OCI-LY3 (cell line): ENCODE measurements around the gene SCN8A.

Source experiments
- H2AFZ ChIP-seq: fragments of 200-600, 300-600 bp; shearing (Covaris generic); 2 replicates; pipeline ENCODE4 v1.6.0; 2014; ENCODE audit warnings: antibody characterized with exemption, low read depth, low read length
- H3K27ac ChIP-seq: fragments of 200-600, 300-600 bp; sonication (generic); 2 replicates; pipeline ENCODE4 v1.5.1; 2014; ENCODE audit warnings: mild to moderate bottlenecking, low read length, moderate library complexity, mixed read lengths
- H3K27me3 ChIP-seq: fragments of 200-600, 300-600 bp; sonication (generic); 2 replicates; pipeline ENCODE4 v1.6.1; 2014; ENCODE audit warnings: low read depth, low read length, mixed read lengths
- H3K36me3 ChIP-seq: fragments of 200-600, 300-600 bp; sonication (generic); replicated peaks from 2 replicates; pipeline ENCODE3; 2014; ENCODE audit warnings: low read depth, low read length, mixed read lengths
- H3K4me1 ChIP-seq: fragments of 300-600, 200-600 bp; sonication (generic); 2 replicates; pipeline ENCODE4 v1.6.1; 2014; ENCODE audit warnings: low read length, mixed read lengths
- H3K4me2 ChIP-seq: fragments of 200-600, 300-600 bp; sonication (generic); 2 replicates; pipeline ENCODE4 v1.6.1; 2014; ENCODE audit warnings: low read length, mixed read lengths
- H3K4me3 ChIP-seq: fragments of 300-600, 200-600 bp; sonication (generic); 2 replicates; pipeline ENCODE4 v1.5.1; 2014; ENCODE audit warnings: antibody characterized with exemption, mild to moderate bottlenecking, low read length, moderate library complexity
- H3K79me2 ChIP-seq: fragments of 300-600, 200-600 bp; shearing (Covaris generic); 2 replicates; pipeline ENCODE4 v1.6.1; 2014; ENCODE audit warnings: mild to moderate bottlenecking, low read length, mixed read lengths
- H3K9ac ChIP-seq: fragments of 300-600, 200-600 bp; shearing (Covaris generic); 2 replicates; pipeline ENCODE4 v1.6.0; 2014; ENCODE audit warnings: mild to moderate bottlenecking, low read length, moderate library complexity
- H3K9me3 ChIP-seq: fragments of 200-600, 300-600 bp; shearing (Covaris generic); 2 replicates; pipeline ENCODE4 v1.6.1; 2014; ENCODE audit warnings: low read length, mixed read lengths; ENCODE audit not compliant: insufficient read depth
- H4K20me1 ChIP-seq: fragments of 200-600, 300-600 bp; sonication (generic); 2 replicates; pipeline ENCODE4 v1.6.1; 2016; ENCODE audit warnings: low read length, mixed read lengths; ENCODE audit not compliant: insufficient read depth
- CTCF ChIP-seq: fragments of 200-600, 300-600 bp; sonication (generic); IDR thresholded peaks from 2 replicates; pipeline ENCODE4 v1.5.1; 2014; ENCODE audit warnings: antibody characterized with exemption, low read length, low read depth
- EZH2phosphoT487 ChIP-seq: fragments of 200-600 bp; shearing (Covaris generic); IDR thresholded peaks from 2 replicates; pipeline ENCODE4 v1.6.1; 2018; ENCODE audit warnings: antibody characterized with exemption, mixed run types, low read depth

The SCN8A gene

GRCh38 chr12:51631591-51631990 is 40.6 kb downstream of the SCN8A start:
- Histone ChIP-seq H3K4me2 (no peak overlapping the region), H4K20me1 (no peaks in the 10 kb centered on the region; the same call in 1 of the 2 replicates), H3K9ac (no peak overlapping the region), H3K27ac (no peak overlapping the region), H3K79me2 (no peaks in the 10 kb centered on the region), H3K27me3 (no peaks in the 10 kb centered on the region), H3K4me1 (no peaks in the 10 kb centered on the region), H3K9me3 (no peaks in the 10 kb centered on the region), H2AFZ (no peak overlapping the region), H3K36me3 (no peaks in the 10 kb centered on the region), H3K4me3 (no peak overlapping the region)
- no peak for TF ChIP-seq CTCF

DNA sequence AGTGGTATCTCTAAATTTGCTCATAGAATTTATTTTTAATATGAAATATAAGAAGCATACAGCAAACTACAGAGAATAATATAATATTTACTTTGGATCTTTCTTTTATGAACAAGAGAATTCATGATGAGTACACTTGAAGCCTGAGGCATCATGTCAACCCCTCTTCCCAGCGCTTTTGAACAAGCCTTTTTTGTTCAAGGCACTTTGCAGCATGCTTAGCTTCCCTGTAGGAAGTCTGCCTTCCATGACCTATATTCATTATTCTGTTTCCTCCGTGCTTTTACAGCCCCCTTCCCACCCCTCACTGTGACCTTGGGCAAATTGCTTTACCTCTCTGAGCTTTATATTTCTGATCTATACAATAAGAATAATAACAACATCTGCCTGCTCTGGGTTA is 41.6 kb downstream of the SCN8A start:
- Histone ChIP-seq H3K9me3 (peaks cover 5% of the 10 kb centered on the region; the same call in 1 of the 2 replicates), H3K4me2 (no peak overlapping the region), H3K4me1 (no peaks in the 10 kb centered on the region), H3K27ac (no peak overlapping the region), H2AFZ (no peak overlapping the region), H3K79me2 (no peaks in the 10 kb centered on the region), H4K20me1 (no peaks in the 10 kb centered on the region; the same call in 1 of the 2 replicates), H3K4me3 (no peak overlapping the region), H3K36me3 (no peaks in the 10 kb centered on the region), H3K9ac (no peak overlapping the region), H3K27me3 (no peaks in the 10 kb centered on the region)
- TF ChIP-seq EZH2phosphoT487 (no peak), CTCF (no peak)

DNA sequence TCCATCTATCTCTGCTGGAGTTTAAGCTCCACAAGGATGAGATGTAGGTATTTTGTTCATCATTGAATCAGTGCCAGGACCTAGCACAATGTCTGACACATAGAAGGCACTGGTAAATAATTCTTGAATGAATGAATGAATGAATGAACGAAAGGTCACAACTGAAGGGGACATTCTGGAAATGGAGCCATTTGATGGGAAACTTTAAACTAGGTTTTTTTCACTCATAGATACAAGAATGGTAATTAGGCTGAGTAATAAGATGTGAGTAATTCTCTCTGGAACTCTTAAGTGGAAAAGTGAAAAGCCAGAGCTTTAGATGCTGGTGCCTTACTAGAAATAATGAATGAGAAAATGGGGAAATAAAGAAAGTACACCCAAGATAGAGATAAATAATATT is 44.3 kb downstream of the SCN8A start:
- no peak overlapping the region for H2AFZ ChIP-seq
- H3K9me3 ChIP-seq, result peaks cover 5% of the 10 kb centered on the region; the same call in 1 of the 2 replicates
- H3K36me3 ChIP-seq, result no peaks in the 10 kb centered on the region
- no peak overlapping the region for H3K4me2 ChIP-seq
- H3K9ac ChIP-seq, result no peak overlapping the region
- H3K4me3 ChIP-seq, result no peak overlapping the region
- H4K20me1 ChIP-seq, result no peaks in the 10 kb centered on the region; the same call in 1 of the 2 replicates
- H3K4me1 ChIP-seq, result no peaks in the 10 kb centered on the region
- TF ChIP-seq CTCF (no peak), EZH2phosphoT487 (no peak)
- no peak overlapping the region for H3K27ac ChIP-seq
- no peaks in the 10 kb centered on the region for H3K79me2 ChIP-seq
- no peaks in the 10 kb centered on the region for H3K27me3 ChIP-seq

DNA sequence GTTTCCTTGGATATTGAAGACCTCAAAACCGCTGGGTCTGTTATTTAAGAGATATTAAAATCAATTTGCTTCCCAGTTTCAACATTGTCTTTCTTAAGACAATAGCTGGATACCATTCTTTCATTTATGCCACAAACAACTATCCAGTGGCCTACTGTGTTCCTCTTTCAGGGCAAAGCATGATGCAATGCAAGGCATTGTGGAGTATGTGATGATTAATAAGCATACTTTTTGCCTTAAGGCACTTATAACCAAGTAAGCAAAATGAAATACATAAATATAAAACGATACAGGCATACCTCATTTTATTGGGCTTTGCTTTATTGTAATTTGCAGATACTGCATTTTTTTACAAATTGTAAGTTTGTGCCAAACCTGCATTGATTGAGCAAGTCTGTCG is 45.5 kb downstream of the SCN8A start:
- no peak overlapping the region for H2AFZ ChIP-seq
- H3K27me3 ChIP-seq, result no peaks in the 10 kb centered on the region
- no peak overlapping the region for H3K4me3 ChIP-seq
- H4K20me1 ChIP-seq, result no peaks in the 10 kb centered on the region
- H3K27ac ChIP-seq, result no peak overlapping the region
- no peaks in the 10 kb centered on the region for H3K79me2 ChIP-seq
- no peak overlapping the region for H3K9ac ChIP-seq
- H3K4me1 ChIP-seq, result no peaks in the 10 kb centered on the region
- TF ChIP-seq EZH2phosphoT487, result no peak
- no peak for TF ChIP-seq CTCF
- peaks cover 5% of the 10 kb centered on the region; the same call in 1 of the 2 replicates for H3K9me3 ChIP-seq
- no peaks in the 10 kb centered on the region for H3K36me3 ChIP-seq
- no peak overlapping the region for H3K4me2 ChIP-seq
